CD4-positive, alpha-beta T cell treated with Interleukin-10 for 1 hour (primary cell): Measurements from ENCODE around the gene WDR73.

ENCODE experiments used
- DNase-seq: peaks from one replicate; pipeline ENCODE4 v3.0.0-alpha.2; 2020

WDR73 gene

DNA sequence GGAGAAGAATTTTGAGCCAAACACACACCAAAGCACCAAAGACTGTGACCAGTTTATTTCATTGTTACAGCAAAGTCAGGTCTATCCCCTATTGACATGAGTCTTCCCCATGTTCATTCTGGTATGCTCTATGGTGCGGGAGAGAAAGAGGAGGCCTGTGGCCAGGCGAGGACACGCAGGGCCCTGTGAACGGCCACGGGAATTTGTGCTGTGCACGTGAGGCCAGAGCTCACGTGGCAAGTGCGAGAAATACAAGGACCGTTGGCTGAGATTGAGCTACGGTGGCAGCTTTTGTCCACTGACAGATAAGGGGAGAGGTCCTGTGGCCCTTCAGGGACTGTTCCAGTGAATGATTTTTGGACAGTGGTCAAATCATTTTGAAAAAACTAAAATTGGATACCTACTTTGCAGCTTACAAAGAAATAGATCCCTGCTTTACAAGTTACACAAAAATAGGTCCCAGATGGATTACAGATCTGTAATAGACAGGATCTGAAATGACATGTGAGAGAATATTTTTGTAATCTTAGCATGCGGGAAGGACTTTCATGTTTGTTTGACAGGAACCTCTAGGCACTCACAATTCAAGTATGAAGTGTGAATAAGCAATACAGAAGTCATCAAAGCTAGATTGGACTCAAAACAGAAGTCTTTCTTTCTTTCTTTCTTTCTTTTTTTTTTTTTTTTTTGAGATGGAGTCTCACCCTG lies 44.1 kb downstream of the WDR73 start:
- no peak for DNase-seq

DNA sequence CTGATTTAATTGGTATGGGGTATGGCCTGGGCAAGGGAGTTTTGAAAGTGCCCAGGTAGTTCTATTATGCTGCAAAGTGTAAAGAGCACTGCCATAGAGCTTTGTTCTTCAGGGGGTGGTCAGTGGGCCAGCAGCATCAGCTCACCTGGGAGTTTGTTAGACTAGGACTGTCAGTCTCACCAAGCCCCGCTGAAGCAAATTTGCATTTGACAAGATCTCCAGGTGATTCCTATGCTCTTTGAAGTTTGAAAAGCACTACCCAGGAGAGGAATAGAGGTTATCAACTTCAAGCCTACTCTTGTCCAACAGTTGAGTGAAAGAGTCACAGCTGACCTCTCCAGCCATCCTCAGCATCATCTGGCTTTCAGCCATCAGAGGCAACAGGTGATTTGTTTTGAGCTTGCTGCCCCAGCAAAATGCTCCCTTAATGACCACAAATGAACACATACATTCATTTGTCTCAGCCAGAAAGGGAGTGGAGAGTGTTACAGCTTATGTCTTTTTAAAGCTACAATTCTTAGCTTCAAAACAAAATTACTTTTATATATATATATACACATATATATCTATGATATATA lies 45.3 kb downstream of the WDR73 start:
- DNase-seq: no peak

DNA sequence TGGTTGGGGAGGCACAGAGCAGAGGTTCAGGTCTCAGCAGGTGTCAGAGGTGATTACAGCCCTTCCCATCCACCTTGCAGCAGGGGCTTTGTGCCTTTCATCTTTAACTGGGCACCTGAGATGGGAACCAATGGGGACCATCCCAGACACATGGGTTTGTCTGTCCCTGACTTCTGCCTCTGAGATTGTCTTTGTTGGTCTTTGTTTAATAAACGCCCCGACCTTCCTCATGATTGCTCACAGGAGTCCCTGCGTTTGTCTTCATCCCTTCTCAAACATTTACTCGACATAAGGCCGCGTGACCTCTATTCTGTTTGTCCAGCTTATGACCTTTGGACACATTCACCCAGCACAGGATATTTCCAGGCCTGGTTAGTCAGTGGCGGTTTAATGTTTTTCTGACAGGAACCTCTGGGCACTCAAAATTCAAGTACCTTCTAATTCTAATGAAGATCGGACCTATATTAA lies 47.4 kb downstream of the WDR73 start:
- no peak for DNase-seq

DNA sequence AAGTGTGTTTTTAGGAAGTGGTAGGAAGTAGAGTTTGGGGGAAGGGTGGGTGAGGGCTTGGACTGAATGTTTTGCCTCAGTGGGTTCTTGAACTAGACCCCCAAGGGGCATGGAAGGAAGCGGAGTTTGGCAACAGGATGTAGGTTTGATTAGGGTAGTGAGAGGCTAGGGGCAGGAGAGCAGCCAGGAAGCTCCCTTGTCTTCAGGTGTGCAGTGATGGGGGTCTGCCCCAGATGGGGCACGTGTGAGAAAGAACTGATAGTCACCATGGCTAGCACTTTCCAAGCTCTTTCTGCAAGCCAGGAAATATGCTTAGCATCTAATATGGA lies 48.6 kb downstream of the WDR73 start:
- DNase-seq: no peak

DNA sequence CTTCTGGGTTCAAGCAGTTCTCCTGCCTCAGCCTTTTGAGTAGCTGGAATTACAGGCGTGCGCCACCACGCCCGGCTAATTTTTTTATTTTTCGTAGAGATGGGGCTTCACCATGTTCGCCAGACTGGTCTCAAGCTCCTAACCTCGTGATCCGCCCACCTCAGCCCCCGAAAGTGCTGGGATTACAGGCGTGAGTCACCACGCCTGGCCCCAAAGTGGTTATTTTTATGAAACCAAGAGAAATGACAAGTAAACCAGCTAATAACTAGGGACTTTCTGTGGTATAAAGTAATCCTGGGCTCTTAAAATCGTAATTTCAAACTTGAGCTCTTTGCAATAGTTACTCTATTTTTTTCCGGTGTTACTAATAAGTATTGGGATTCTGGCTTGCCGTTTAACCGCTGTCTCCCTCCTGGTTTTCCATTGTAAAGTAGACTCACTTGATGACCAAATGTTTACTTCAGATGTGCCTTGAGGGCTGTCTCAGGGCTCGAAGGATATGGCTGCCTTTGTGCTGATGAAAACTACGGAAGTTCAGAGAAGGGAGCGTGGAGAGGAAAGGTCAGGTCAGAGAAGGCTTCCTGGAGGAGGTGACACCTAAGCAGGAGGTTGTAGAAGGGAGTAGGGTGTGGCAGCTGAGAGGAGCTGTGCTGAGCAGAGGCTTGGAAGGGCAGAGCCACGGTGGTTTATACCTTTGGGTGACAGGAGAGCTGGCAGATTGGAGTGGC lies 49.1 kb downstream of the WDR73 start:
- peak; percentile 31 for DNase-seq

DNA sequence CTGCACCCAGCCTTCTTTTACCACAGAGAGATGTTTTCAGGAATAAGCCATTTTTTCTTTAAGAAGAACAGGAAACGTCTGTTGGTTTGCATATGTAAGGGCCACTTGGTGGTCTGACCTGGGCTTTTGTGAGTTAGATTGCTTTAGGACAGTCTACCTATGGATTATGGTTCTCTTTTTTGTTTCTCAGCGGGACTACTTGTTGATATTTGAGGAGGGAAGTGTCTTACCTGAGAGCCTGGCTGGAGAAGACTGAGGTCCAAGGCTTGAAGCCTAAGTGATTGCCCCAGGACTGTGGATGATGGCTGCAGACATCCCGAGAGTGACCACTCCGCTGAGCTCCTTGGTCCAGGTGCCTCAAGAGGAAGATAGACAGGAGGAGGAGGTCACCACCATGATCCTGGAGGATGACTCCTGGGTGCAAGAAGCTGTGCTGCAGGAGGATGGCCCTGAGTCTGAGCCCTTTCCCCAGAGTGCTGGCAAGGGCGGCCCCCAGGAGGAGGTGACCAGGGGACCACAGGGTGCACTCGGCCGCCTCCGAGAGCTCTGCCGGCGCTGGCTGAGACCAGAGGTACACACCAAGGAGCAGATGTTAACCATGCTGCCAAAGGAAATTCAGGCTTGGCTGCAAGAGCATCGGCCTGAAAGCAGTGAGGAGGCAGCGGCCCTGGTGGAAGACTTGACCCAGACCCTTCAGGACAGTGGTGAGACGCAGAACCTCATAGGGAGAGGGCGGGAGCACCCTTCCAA lies 50.3 kb downstream of the WDR73 start:
- no peak for DNase-seq

DNA sequence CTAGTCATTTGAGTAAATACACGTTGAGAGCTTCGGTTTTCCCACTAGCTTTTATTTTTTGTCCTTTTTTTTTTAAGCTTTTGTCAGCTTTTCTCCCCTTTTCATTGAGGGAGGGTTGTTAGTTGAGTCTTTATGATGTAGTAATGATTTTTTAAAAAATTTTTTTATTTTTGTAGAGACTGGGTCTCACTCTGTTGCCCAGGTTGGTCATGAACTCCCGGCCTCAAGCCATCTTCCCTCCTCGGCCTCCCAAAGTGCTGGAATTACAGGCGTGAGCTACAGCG lies 52.6 kb downstream of the WDR73 start:
- no peak for DNase-seq

DNA sequence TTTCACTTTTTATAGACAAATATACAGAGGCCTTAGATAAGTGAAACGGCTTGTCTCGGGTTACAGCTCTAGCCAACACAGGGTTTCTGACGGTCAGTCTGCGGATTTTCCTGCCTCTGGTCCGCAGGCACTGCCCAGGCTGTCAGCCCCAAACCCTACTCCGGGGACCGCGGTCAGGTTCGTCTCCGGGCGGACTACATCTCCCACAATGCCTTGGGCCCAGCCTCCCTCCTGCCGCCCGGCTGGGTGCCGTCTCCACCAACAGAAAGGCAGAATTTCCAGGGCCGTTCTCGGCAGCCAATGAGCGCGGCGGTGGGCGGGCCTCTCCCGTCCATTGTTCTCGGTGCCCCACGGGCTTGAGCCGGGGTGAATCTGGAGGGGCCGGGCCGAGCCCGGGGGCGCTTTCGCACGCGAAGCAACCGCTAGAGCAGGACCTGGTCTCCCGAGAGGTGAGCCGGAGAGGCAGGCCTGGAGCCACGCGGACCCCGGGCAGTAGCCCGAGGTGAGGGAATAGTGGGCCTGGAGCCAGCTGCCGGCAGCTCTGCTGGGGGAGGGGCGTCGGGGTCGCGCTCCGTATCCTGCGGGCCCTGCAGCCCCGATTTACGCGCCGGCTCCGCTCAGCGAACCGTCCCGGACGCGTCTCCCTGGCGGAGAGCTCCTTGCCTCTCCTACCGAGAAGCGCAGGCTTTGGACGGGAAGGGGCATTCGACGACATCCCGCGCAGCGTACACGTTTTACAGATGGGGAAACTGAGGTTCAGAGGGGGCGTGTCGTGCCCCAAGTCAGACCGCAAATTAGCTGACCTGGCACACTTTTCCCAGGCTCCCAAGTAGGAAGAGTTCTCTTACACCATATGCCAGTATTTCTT lies 53.2 kb downstream of the WDR73 start, which contains the start of gene ZSCAN2:
ZSCAN2 (plus strand) TSS at position 323 of the 868 bp plus-strand sequence. CDS start 2,919 bp downstream, outside the sequence.
- DNase-seq: peak; percentile 93

DNA sequence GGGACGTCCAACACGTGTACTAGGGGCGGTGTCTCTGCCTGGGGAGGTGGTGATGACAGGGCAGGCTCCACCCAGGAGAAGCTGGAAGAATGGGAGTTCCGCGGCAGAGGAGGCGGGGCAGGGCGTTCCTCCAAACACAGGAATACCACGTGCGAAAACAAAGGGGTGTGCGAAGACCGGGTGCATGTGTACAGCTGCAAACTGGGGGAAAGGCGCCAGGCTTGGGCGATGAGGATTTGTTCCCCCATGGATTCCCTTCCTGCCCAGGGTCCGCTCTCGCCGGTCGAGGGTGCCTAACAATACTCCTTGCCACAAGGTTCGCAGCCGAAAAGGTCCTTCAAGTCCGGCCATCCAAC lies 53.8 kb downstream of the WDR73 start:
- peak; percentile 74 for DNase-seq

DNA sequence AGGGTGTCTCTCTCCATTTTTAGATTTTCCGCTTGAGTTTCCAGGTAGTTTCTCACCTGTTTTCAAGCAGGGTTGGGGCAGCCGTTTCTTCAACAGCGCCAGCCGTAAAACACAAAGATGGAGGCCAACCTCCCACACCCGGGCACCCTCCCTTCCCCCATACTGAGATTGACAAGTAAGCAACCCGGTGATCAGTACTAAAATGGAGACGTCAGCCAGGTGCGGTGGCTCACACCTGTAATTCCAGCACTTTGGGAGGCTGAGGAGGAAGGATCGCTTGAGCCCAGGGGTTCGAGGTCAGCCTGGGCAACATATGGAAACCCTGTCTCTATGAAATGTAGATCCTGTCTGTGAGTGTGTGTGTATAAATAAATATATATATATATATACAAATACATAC lies 54.2 kb downstream of the WDR73 start:
- no peak for DNase-seq

DNA sequence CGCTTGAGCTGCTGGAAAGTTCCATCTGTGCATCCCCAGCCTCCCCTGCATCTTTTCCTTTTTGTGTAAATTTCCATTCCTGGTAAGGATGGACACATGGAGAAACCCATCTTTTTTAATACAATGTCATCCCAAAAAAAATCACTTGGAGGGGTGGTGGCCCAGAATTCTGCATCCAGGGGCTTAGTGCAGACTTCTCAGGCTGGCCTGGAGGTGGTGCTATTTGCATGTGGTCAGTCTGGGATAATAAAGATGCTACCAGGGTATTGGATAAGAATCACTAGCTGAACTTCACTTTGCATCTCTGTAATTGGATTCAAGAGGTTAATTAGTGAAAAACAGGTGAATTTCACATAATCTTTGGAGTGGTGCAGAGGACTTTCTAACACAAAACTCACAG lies 55.1 kb downstream of the WDR73 start:
- peak; percentile 33 for DNase-seq

DNA sequence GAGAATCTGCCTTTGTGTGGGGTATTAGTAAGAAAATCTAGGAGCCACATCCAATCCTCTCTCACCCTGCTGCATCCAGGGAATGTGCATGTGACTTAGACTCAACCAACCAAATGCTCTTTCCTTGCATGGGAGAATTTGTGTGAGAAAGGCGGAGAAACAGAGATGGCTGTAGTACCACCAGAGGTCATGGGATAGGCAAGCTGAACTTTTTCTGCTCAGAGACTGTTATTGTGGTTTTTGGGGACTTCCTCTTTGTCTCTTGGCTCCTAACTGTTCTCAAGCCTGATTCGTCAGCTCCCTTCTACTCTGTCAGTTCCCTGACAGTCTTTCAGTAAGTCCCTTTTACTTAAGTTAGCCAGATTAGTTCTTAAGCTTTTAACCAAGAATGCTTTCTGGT lies 55.8 kb downstream of the WDR73 start:
- peak; percentile 68 for DNase-seq

DNA sequence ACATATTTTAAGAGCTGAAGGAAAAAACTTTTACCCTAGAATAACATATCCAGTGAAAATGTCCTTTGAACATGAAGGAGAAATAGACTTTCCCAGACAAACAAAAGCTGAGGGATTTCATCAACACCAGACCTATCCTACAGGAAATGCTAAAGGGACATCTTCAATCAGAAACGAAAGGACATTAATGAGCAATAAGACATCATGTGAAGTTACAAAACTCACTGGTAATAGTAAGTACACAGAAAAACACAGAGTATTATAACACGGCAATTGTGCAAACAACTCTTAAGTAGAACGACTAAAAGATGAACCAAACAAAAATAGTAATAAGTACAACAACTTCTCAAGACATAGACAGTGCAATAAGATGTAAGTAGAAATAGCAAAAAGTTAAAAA lies 56.8 kb downstream of the WDR73 start:
- DNase-seq: no peak

DNA sequence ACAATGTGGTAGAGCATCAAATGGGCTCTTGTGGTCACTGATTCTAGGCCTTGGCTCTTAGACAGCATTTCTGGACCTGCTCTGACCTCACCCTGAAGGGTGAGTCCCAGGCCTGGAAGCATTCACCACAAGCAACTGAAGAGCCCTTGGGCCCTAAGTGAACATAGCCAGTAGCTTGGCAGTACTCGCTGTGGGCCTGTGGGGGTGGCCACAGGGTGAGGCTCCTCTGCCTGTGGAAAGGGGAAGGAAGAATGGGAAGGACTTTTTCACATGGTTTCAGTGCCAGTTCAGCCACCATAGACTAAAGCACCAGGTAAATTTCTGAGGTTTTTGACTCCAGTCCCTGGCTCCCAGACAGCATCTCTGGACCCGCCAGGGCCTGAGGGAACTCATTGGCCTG lies 58.4 kb downstream of the WDR73 start:
- DNase-seq: no peak

DNA sequence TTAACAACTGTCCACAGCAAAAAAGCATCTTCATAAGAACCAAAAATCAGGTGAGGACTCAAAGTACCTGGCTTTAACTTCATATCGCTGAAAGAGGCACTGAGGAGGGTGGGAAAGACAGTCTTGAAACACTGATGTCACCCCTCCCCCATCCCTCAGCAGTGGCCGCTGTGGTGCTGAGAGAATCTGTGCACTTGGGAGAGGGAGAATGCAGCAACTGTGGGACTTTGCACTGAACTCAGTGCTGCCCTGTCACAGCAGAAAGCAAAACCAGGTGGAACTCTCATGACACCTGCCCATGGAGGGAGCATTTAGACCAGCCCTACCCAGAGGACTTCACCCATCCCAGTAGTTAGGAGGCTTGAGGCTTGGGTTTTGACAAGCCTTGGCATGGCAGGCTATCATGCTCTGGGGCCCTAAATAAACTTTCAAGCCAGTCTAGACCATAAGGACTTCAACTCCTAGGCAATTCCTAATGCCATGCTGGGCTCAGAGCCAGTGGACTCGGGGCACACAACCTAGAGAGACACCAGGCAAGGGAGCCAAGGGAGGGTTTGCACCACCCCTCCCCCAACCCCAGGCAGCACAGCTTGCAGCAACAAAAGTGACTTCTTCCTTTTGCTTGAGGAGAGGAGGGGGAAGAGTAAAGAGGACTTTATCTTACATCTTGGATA lies 59.3 kb downstream of the WDR73 start:
- DNase-seq: no peak

DNA sequence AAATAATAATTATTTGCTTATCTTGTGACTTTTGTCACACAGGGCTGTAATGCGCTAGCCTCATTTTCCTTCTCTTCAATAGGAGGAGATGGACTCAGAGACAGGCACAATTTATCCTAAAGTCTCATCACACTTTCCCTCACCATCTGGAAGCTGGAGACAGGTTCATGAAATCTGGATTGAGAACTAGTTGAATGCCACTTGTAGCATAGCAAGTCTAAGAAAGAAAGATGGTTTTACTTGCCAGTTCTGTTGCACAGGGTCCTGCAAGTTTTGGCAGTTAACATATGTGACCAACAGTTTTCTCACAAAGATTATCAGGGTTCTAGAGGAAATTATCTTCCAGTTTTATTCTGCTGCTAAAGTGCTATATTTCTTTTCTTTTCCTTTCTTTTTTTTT lies 62.3 kb downstream of the WDR73 start:
- no peak for DNase-seq

DNA sequence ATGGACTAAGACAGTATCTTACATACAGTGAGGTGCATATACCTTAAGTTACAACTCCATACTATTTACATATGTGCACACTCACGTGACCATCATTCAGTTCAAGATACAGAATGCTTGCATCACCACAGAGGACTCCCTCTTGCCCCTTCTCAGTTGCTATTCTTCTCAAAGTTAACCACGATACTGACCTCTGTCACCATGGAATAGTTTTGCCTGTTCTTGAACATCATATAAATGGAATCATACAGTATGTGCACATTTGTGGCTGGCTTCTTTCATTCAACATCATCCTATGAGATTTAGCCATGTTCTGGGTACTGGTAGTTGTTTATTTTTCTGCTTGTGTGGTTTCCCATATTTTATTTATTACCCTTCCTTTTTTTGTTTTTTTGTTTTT lies 63.7 kb downstream of the WDR73 start:
- DNase-seq: no peak
